Stimulated activated naive CD4-positive, alpha-beta T cell treated with Interleukin-2 at 50 U/mL for 16 hours (primary cell): ENCODE results near the gene IQCH.
"Not testable (repeated sequence)": the region's sequence is repeated elsewhere in the genome, so short reads cannot be mapped to it uniquely, and the experiment has no call there.

Experiments used
- DNase-seq: peaks from one replicate; lab custom pipeline; 2025; lab: John Stamatoyannopoulos, UW

Gene IQCH

DNA sequence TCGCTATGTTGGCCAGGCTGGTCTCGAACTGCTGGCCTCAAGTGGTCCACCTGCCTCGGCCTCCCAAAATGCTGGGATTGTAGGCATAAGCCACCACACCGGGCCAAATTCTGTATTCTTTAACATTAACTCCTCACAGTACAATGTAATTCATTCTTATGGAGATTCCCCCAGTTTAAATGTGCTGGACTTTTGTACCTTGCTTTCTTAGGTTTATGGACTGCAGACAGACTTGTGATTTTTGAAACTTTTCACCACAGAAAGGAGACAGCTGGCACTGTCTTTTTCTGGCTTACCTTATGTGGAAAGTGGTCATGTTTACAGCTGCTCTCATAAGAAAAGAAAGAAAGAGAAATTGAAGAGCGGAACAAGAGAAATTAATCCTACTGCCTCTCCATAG lies 103.8 kb downstream of the IQCH start:
- no peak for DNase-seq

DNA sequence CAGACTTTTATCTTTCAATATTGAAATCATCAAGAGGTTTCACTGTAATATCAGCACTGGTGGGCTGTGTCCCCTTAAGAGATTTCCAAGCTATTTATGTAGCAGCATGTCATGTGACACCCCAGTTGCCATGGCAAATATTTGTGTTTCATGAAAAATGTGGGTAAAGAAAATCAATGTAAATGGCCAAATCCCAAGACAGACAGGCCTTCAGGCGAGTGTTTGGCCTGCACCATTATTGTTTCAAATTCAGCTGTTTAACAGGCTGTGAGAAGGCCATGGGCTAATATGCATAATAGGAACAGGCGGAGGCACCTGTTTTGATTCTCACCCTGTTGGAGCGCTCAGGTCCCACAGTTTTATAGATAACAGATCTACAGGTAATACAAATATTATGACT lies 104.2 kb downstream of the IQCH start:
- DNase-seq, result no peak

DNA sequence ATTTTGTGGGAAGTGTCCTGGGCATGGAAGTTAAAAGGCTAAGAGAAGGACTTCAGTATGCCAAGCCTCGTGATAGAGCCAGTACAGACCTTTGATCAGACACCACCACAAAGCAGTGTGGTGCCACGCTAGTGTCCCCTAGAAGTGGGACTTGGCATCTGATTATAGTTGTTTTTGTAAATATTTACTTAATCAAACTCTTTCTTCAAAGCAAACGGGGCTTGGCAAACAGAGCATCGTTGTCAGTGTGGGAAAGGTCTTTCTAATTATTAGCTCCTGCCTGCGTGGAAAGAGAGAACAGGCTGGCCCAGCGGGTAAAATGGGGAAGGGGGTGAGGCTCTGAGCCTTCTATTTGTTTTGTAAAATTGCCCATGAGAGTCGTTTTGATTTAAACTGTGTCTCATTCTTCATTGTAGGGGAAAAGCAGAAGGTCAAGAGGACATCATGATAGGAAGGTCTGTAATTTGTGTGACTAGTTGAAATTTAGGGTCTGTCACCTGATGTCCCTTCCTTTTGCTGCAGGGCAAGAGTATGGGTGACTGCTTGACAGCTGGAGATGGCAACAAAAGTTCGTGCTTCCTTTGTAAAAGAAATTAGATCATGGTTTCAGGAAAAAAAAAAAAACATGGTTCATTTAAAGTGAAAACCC lies 105.0 kb downstream of the IQCH start:
- no peak for DNase-seq

DNA sequence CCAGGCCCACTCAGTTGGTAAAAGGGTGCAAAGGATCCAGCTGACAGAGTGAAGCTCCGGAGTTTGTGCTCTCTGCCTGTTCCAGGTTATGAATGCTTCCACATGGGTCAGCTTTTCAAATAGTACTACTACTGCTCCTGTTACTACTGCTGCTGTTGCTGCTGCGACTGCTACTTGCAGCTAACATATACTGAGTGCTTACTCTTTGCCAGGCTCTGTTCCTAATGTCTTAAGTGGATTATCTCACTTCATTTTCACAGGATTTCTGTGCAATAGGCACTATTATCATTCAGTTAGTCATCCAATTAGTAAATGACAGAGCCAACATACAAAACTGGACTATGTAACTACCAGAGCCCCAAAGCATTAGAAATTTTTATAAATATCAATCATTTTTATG lies 106.5 kb downstream of the IQCH start:
- no peak for DNase-seq

DNA sequence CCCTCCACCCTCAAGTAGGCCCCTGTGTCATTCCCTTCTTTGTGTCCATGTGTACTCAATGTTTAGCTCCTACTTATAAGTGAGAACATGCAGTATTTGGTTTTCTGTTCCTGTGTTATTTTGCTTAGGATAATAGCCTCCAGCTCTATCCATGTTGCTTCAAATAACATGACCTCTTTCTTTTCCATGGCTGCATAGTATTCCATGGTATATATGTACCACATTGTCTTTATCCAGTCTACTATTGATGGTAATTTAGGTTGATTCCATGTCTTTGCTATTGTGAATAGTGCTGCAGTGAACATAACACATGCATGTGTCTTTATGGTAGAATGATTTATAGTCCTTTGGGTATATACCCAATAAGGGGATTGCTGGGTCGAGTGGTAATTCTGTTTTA lies 109.1 kb downstream of the IQCH start:
- not testable (repeated sequence) for DNase-seq

DNA sequence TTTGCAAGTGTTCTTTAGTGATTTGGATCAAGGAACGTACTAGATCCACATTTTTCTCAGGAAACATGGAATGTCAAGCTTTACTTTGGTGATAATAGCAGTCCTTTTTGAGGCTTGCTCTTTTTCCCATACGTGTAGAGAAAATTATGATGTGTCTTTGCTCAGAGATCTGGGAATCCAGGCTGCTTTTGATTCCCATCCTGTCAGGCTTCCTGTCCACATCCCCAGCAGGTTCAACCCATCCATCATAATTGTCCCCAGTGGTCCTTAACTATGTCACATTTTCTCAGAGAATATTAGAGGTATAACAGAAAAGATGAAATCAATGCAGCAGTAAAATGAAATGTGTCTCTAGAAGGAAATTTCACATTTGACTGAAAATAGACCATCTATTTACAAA lies 111.4 kb downstream of the IQCH start:
- no peak for DNase-seq

DNA sequence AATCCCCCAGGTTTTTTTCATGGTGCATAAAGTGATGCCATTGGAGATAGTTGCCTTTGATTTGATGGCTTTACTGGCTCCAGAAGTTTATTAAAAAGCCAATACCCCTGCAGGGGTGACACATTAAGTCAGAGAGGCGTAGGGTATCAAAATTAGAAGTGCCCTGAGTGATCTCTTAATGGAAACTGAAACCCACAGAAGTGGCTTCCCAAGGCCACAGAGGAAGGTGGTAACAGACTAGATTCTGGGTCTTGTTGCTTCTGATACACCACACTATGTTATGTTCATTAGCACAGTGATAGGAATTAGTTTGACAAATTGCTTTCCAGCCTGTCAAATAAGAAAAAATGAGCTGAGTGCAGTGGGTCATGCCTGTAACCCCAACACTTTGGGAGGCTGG lies 112.3 kb downstream of the IQCH start:
- DNase-seq, result no peak

DNA sequence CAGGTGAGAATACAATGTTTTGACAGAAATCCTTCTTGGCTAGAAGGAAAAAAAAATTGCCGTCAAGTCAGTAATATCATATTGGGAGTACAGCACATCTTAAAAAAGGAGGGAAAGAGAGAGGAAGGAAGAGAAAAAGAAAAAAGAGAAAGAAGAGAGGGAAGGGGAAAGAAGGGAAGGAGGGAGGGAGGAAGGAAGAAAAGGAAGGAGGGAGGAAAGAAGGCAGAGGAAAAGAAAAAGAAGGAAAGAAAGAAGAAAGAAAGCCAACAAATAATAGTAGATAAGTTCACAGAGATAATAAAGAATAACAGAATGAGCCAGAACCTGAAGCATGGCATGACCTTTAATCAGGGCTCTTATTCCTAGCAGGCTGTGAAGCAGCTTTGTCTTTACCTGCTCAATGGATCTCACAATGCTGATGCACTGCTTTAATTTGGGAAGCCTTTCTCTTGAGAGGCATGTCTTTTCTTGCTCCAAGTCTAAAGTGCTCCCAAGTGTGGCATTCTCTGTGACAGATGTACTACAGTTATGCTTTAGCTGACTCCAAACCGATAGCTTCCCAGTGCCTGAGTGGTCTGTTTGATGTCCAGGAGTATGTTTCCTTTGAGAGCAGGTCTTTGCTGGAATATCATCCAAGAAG lies 114.9 kb downstream of the IQCH start:
- DNase-seq, result no peak

DNA sequence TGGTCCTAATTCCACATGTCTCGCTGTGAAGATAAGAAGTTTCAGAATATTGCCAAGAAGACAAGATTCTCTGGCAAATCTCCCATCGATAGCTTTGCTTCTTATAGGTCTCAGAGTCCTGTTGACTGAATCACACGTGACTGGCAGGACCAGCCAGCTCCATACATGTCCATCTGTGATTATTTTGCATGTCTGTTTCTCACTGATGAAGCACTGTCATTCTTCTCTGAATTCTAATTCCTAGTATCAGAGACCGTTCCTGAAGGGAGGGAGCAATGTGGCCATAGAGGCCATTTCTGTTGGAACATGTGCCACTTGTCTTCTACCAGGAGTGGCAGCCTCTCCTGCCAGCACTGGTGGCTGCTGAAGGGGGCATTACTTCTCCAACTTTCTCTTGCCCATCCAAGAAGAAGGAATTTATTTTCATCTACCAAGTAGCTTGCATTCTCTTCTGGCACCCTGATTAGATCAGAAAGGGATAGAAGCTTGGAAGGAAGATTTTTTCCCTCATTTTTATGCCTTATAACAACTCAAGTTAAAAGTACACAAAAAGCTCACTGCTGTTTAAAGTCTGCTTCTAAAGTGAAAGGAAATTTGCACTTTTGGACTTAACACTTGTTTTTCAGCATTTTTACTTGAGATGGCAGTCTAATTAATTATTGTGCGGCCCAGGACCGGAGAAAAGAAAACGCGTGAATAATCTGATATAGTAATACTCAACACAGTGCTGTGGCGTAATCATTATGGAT lies 115.8 kb downstream of the IQCH start:
- DNase-seq, result no peak

DNA sequence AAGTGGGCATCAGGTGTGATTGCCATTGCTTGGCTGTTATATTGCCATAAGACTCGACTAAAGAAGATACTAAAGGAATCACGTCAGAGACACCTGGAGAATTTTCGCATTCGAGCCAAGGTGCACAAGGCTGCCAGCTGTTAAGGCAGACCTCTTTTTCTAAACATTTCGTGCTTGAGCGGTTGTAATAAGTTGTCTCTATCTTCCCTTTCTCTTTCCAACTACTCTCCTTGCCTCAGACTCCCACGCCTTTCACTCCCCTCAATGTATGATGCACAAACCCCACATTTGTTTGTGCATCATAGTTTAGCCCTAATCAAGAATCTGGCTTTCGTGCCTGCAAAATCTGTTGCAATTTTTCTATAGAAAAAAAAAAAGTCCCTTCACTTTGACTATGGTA lies 118.0 kb downstream of the IQCH start:
- DNase-seq, result no peak

DNA sequence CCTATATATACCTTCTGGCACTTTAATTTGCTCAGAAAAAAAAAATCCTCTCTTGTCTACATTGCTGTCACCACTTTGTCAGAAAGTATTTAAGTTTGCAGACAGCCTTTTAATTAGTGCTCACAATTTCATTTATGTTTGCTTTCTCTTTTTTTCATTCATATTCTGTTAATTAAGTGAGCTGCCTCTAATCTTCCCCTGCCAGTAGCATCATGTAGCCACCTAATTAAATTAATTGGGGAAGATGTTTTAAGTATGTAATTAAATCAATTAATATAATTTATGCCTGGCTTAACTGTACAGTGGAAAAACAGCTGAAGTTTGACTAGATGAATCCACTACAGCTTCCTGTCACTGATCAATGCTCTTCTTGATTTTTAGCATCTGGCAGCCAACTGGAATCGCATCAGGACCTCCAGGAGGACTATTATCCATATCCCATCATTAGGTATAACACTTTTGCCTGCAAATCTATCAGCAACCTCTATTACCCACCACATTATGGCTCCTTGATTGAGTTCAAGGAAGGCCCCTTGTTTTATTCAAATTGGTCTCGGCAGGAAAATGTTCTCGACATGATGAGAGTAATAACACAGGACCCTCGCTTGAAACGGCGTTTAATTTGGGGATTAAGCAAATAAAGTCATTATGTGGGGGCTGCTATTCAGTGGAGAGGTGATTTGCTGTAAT lies 118.5 kb downstream of the IQCH start:
- no peak for DNase-seq

DNA sequence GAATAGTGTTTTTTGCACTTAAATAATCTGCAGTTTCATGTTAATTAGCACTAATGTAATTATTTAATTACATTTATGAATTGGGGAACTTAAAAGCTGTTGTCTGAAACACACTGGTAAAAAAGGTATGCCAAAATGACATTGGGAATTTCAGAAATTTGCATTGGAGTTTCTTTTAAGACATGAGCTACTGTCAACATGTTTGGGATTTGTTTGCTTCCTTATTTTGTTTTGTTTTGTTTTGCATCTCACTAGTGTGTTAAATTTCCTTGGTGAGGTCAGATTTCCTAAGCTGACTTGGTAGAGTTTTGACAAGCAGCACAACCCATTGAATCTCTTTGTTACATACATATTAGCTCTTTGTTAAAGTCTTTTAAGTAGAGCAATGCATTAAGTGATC lies 119.4 kb downstream of the IQCH start:
- no peak for DNase-seq

DNA sequence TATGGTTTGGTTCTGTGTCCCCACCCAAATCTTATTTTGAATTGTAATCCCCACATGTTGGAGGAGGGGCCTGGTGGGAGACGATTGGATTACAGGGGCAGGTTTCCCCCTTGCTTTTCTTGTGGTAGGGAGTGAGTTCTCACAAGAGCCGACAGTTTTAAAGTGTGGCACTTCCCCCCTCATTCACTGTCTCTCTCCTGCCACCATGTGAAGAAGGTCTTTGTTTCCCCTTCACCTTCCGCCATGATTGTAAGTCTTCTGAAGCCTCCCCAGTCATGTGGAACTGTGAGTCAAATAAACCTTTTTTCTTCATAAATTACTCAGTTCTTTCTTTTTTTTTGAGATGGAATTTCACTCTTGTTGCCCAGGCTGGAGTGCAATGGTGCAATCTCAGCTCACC lies 124.9 kb downstream of the IQCH start:
- DNase-seq, result no peak

DNA sequence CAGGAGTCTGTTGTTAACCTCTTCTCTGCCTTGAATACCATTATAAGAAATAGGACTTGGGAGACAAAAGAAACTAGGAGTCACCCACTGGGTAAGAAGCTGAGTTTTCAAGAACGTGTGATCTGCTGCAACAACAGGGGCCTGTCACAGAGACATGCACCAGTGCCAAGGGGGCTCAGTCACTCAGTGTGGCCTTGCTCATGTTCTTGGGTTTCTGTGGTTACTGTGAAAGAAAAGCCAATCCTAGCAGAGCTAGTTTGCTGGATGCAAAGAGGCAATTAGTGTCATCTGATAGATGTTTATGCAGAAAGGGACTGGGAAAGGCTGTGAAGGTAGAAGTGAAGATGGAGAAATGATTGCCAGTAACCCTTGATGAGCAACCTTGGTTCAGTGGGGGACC lies 126.3 kb downstream of the IQCH start:
- DNase-seq, result no peak

DNA sequence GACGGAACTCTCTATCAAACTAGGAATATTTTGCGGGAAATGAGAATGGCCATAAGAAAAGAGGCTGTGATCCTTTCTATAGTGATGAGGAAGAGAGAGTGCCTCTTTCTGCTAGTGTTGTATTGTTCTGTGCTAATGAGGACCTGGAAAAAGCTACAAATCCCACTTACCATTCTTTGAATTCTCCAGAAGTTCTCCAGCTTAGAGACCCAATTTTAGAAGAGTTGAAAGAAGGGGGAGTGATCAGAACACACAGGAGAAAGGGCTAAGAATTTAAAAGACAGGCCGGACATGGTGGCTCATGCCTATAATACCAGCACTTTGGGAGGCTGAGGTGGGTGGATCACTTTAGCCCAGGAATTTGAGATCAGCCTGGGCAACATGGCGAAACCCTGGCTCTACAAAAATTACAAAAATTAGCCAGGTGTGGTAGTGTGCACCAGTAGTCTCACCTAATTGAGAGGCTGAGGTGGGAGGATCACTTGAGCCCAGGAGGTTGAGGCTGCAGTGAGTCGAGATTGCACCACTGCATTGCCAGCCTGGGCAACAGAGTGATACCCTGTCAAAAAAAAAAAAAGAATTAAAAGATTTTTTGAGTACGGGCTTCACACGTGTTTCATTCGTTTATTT lies 126.9 kb downstream of the IQCH start:
- DNase-seq, result no peak

DNA sequence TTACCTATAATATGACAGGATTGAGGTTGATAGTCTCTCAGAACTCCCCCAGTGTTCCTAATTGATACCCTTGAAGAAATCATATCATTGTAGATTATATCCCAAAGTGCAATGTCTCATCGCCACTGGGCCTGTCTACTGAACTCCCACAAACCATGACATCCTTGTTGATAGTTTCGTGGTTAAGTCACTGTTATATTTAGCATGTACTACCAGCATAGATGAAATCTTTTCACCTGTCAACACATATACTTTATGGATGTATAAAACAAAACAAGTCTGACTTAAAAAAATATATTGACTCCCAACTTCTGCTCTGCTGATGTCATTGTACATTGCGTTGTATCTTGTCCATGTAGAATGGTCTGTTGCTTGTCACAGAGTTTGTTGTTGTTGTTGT lies 128.1 kb downstream of the IQCH start:
- no peak for DNase-seq

DNA sequence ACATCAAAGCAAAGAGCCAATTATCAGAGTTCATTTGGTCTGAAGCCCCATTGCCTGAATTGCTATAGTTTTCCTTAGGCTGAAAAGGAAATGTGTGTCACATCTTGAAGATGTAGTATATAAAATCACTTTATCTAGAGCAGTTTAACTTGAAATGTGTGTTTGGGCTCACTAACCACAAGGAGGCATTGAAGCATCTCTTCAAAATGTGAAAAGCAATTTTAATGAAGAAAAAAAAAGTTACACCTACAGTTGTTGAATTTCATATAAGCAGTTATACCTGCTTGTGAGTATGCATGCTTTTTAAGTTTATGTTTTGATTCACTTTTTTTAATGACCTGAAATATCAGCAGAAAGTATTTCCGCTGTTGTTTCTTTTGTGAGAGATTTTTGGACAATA lies 129.3 kb downstream of the IQCH start:
- no peak for DNase-seq

DNA sequence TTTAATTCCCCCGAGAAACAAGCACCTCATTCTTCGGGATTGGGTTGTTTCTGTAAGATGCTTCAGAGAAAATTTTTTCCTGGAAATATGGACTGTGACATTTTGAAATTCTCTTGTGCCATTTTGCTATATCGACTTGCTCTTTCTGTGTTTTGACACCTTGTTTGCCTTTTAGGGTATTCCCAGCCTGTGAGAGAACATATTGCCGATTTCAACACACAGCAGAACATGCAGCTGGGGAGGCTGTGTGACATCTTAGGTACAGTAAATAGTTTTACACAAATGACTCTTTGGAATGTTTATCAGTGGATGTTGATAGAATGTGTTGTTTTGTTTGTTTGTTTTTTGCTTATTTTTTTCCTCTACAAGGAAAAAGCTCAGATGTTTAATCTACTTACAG lies 130.2 kb downstream of the IQCH start:
- DNase-seq, result no peak

DNA sequence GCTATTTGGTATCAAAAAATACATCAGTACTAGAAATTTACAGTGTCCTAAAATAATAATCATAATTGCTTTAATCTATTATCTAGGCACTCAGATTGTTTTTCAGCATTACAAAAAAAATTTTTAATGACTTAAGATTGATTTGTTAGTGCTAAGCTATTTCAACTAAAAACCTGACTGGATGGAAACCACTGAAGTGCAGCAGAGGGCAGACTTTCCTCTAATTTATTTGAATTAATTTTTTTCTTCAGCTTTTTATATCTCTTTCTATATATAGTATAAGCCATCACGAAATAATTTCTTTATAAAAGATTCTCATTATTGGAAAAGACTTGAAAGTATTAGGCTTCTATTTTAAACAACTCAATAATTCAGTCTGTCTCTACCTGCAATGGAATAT lies 131.4 kb downstream of the IQCH start:
- DNase-seq, result no peak

DNA sequence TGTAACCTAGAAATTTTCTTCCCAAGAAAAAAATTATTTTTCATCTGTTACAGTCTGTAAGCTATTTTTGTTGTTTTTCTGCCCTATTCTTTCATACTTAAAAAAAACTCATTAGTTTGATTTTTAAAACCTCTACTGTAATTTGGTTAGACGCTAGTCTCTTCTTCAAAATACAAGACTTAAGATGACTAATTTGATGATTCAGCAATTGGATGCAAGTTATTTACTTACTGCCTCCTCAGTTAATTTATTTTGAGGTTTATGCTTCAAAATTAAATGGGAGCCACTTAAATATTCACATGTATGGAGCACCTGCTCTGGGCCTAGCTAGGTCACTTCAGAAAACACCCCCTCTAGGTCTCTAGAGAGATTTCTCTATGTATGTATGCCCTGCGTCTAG lies 132.4 kb downstream of the IQCH start:
- no peak for DNase-seq

DNA sequence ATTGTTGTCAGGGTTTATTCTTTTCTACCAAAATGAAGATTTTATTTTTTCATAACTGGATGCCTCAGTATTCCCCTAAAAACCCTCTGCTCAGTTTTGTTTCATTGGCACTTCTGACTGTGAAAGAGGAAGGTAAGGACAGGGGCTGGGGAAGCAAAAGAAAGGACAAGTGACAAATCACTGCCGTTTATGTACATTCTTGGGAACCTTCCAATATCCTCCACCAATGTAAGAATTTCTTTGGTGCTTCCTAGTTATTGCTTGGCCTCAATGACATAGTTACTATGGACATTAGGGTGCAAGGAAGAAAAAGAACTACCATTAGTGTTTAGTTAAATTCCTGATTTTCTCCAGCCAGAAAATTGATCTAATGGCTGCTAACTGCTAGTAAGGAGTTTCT lies 135.4 kb downstream of the IQCH start:
- DNase-seq, result no peak

DNA sequence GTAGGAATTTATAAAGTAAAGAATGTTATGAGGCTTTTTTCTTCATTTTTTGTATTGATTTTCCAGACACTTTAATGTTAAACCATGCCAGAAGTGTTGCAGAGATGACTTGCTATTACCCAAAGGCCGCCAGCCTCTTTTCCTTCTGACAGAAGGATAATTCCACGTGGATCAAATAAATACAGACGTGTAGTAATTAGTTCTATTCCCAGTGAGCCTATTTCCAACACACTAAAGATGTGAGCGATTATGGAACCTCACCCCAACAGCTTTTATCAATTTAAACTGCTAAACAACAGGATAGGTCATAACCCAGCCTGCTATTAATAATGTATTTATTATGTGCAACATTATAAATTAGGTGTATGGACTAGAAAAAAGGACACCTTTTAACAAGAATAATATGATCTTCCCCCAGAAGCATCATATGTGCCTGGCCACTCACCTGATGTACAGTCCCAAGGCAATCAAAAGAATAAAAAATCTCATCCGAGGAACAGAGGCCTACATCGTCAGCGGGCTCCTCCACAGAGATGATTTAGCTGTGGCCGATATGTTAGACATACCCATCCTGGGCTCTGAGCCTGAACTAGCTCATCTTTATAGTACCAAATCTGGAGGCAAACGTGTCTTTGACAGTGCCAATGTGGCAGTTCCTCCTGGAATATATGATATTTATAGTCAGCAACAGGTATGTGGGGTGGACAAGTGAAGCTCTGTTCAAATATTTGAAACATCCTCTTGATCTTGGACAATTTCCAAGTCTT lies 140.5 kb downstream of the IQCH start:
- DNase-seq, result no peak
